A673 (cell line): ENCODE measurements around the gene CREB3L4.

Source experiments
- CTCF ChIP-seq: fragments of 300-800, 200-600 bp; sonication (generic); conservative IDR thresholded peaks from 2 replicates; pipeline ENCODE4 v1.5.1; 2017; ENCODE audit warnings: low read depth, mild to moderate bottlenecking, antibody characterized with exemption, low read length, moderate library complexity, mixed read lengths
- EZH2 ChIP-seq: fragments of 200-600 bp; sonication (generic); IDR thresholded peaks from 2 replicates; pipeline ENCODE4 v1.6.1; 2017; ENCODE audit warnings: borderline replicate concordance, low read depth, mild to moderate bottlenecking, mixed read lengths, antibody characterized with exemption, low read length; ENCODE audit not compliant: poor library complexity, severe bottlenecking

- TF ChIP-seq CTCF (no peak), EZH2 (no peak)
Measured at GRCh38 chr1:153929981-153930948, 37.4 kb upstream of the CREB3L4 start.
